ENCODE measurements around the gene STRIP1.
"Not testable (repeated sequence)": the region's sequence is repeated elsewhere in the genome, so short reads cannot be mapped to it uniquely, and the experiment has no call there.

The STRIP1 gene

GRCh38 chr1:110011527-110012041, 22.8 kb upstream of the STRIP1 start:
- DNase-seq = peak; percentile 58

- DNase-seq = no peak
Observed at GRCh38 chr1:110012100-110012780, 22.2 kb upstream of the STRIP1 start.

GRCh38 chr1:110017792-110018191, 16.6 kb upstream of the STRIP1 start:
- DNase-seq = no peak

- no peak for DNase-seq
Observed at GRCh38 chr1:110018396-110018795, 16.0 kb upstream of the STRIP1 start.

- DNase-seq = no peak
Observed at GRCh38 chr1:110019770-110020169, 14.7 kb upstream of the STRIP1 start.

- DNase-seq = no peak
Observed at GRCh38 chr1:110021285-110021684, 13.1 kb upstream of the STRIP1 start.

- no peak for DNase-seq
Observed at GRCh38 chr1:110024613-110025012, 9.8 kb upstream of the STRIP1 start.

- not testable (repeated sequence) for DNase-seq
Observed at GRCh38 chr1:110030687-110031086, 3.7 kb upstream of the STRIP1 start.

GRCh38 chr1:110032327-110032726, 2.1 kb upstream of the STRIP1 start:
- no peak for DNase-seq

GRCh38 chr1:110033421-110033820, 1.0 kb upstream of the STRIP1 start:
- DNase-seq = no peak

- DNase-seq = no peak
Observed at GRCh38 chr1:110034040-110034450, 379 bp upstream of the STRIP1 start.

- DNase-seq = peak; percentile 61
Observed at GRCh38 chr1:110035236-110035752, 870 bp downstream of the STRIP1 start.

- no peak for DNase-seq
Observed at GRCh38 chr1:110038271-110038670, 3.8 kb downstream of the STRIP1 start.

- DNase-seq = no peak
Observed at GRCh38 chr1:110039641-110040040, 5.2 kb downstream of the STRIP1 start.

- no peak for DNase-seq
Observed at GRCh38 chr1:110040548-110040947, 6.1 kb downstream of the STRIP1 start.

- no peak for DNase-seq
Observed at GRCh38 chr1:110043016-110043415, 8.6 kb downstream of the STRIP1 start.

- no peak for DNase-seq
Observed at GRCh38 chr1:110047463-110047862, 13.0 kb downstream of the STRIP1 start.

- no peak for DNase-seq
Observed at GRCh38 chr1:110048240-110048639, 13.8 kb downstream of the STRIP1 start.

- DNase-seq = no peak
Observed at GRCh38 chr1:110048923-110049601, 14.6 kb downstream of the STRIP1 start.

- no peak for DNase-seq
Observed at GRCh38 chr1:110049801-110050601, 15.6 kb downstream of the STRIP1 start.

GRCh38 chr1:110050602-110051261, 16.3 kb downstream of the STRIP1 start:
- no peak for DNase-seq

GRCh38 chr1:110051262-110051648, 16.8 kb downstream of the STRIP1 start:
- no peak for DNase-seq
